Spleen (tissue), 11 donors: ENCODE measurements around the gene LPP. TPM values are rescaled to one million over a fixed set of nuclear protein-coding genes. Genes with fewer than 3 reads are reported as not detected.

Source experiments
- DNase-seq: peaks from one replicate; pipeline ENCODE4 v3.0.0-alpha.2; 2020
- H3K27ac ChIP-seq, 8 donors: fragments of 200-600 bp; sonication (generic) in 7 of 8; 1 replicate in 4 of 8; 2 replicates in 4 of 8; pipeline versions ENCODE4 v1.5.0 to v1.8.0; 2016 to 2021; ENCODE audit warnings: inconsistent platforms in 4 of 8, mild to moderate bottlenecking in 4 of 8, moderate library complexity in 1 of 8
- H3K27me3 ChIP-seq, 7 donors: fragments of 200-600 bp; sonication (generic) in 6 of 7; replicated peaks in 1 of 7; 1 replicate in 4 of 7; 2 replicates in 3 of 7; pipeline versions ENCODE4 v1.5.0 to v1.8.0; 2016 to 2021; ENCODE audit warnings: inconsistent platforms in 3 of 7, mild to moderate bottlenecking in 1 of 7
- H3K36me3 ChIP-seq, 6 donors: fragments of 200-600 bp; sonication (generic) in 5 of 6; 1 replicate in 4 of 6; 2 replicates in 2 of 6; pipeline versions ENCODE4 v1.5.0 to v1.8.0; 2016 to 2021; ENCODE audit warnings: inconsistent platforms in 2 of 6
- H3K4me1 ChIP-seq, 6 donors: fragments of 200-600 bp; sonication (generic) in 5 of 6; 1 replicate in 3 of 6; 2 replicates in 3 of 6; pipeline versions ENCODE4 v1.5.0 to v1.8.0; 2016 to 2021; ENCODE audit warnings: inconsistent platforms in 3 of 6
- H3K4me3 ChIP-seq, 8 donors: fragments of 200-600 bp; sonication (generic) in 7 of 8; 1 replicate in 4 of 8; 2 replicates in 4 of 8; pipeline versions ENCODE4 v1.5.0 to v1.8.0; 2016 to 2021; ENCODE audit warnings: inconsistent platforms in 4 of 8, mild to moderate bottlenecking in 4 of 8, moderate library complexity in 2 of 8
- H3K9me3 ChIP-seq, 8 donors: fragments of 200-600 bp; sonication (generic) in 7 of 8; 1 replicate in 4 of 8; 2 replicates in 4 of 8; pipeline versions ENCODE4 v1.5.0 to v1.8.0; 2016 to 2021; ENCODE audit warnings: inconsistent platforms in 4 of 8
- CTCF ChIP-seq, 11 experiments: fragments of 200-600 bp in 7 of 11; fragments of 450-650 bp in 4 of 11; sonication (generic) in 4 of 11; IDR thresholded peaks in 8 of 11; conservative IDR thresholded peaks in 3 of 11; 1 replicate in 7 of 11; 2 replicates in 4 of 11; pipeline versions ENCODE4 v1.4.0 to v1.8.0; 2016 to 2021; ENCODE audit warnings: antibody characterized with exemption in 11 of 11, inconsistent platforms in 4 of 11, mild to moderate bottlenecking in 1 of 11
- POLR2A ChIP-seq, 3 donors: fragments of 450-650 bp; IDR thresholded peaks; one replicate each; pipeline ENCODE4 v1.5.1; 2017; ENCODE audit warnings: antibody characterized with exemption in 3 of 3, mild to moderate bottlenecking in 1 of 3
- POLR2AphosphoS5 ChIP-seq, 3 donors: sonication (generic); formaldehyde crosslinking; IDR thresholded peaks; one replicate each; pipeline ENCODE4 v1.5.1; 2017; ENCODE audit warnings: antibody characterized with exemption in 3 of 3
- WGBS, 5 donors: extraction: QIAGEN DNeasy Blood & Tissue Kit in 3 of 5; methylation state at CpG; one replicate each; pipeline versions ENCODE4 v1.1.5 to v1.1.7; 2013 to 2018; 5-methylcytosine and 5-hydroxymethylcytosine counted together
- intact Hi-C: fragments of 100-400 bp; cut with DNase I; formaldehyde crosslinking; loops from one replicate; pipeline ENCODE4 v1.15.0; 2023; ENCODE audit warnings: low total_unique reads
- polyA plus RNA-seq, 3 donors: library from polyadenylated mRNA; stranded (reverse); fragments of 200-250 nt; gene quantifications; one replicate each; pipeline ENCODE4 v1.2.1, GENCODE V29; 2013
- total RNA-seq, 7 donors: library from RNA; depleted of rRNA in 3 of 7; stranded (reverse); fragments of >200 nt in 3 of 7; fragmentation: NEBNext Ultra II Directional in 4 of 7; extraction: Animal tissue kit (Norgen Biotek cat#: 25700) in 4 of 7; gene quantifications; one replicate each; pipeline versions ENCODE4 v1.1.0 to v1.2.1, GENCODE V29; 2016 to 2021
- donor health status: healthy with polysubstance abuse.
- donor health status: DM: no; HTN: no; CAD: no; lungs with moderate emphysema.
- donor health status: DM: no; HTN: no; CAD: no.
- donor health status: Bipolar disorder and iron deficiency.
- donor health status: healthy.
- donor health status: DM: no; HTN: no; CAD: no.
- donor health status: DM: yes; HTN: yes; CAD: no.

LPP gene
- total and polyA plus RNA-seq, 10 donors, result 2.4 to 270 (median 156) TPM

- Histone ChIP-seq H3K9me3 (no peaks in the 10 kb centered on the region), H3K4me1 (peaks cover 0 to 35% (median 9%) of the 10 kb centered on the region in 6 donors), H3K36me3 (peaks cover 0 to 40% (median 5%) of the 10 kb centered on the region in 6 donors), H3K27me3 (no peaks in the 10 kb centered on the region), H3K27ac (peak overlapping the region in 5 of 8 donors; percentile 4 to 42 (median 36)), H3K4me3 (no peak overlapping the region)
- 21 to 45% (median 39%) methylated on average over 1 of the region's 1 CpG for WGBS, 5 donors
- DNase-seq, result no peak
- intact Hi-C loops, result no loop called here
- TF ChIP-seq POLR2AphosphoS5 (IDR thresholded peaks at IDR 0.05) (no peak), POLR2A (IDR thresholded peaks at IDR 0.05) (no peak), CTCF (IDR thresholded peaks at IDR 0.05 in 8 of 11, conservative IDR thresholded peaks at IDR 0.05 in 3 of 11) (no peak)
These were observed 335.9 kb downstream of the LPP start for GRCh38 chr3:188489639-188490405.

- no peak for DNase-seq
- no peaks in the 10 kb centered on the region for H3K27me3 ChIP-seq
- no peaks in the 10 kb centered on the region for H3K9me3 ChIP-seq
- intact Hi-C loops, result no loop called here
- TF ChIP-seq POLR2AphosphoS5 (IDR thresholded peaks at IDR 0.05) (no peak), CTCF (IDR thresholded peaks at IDR 0.05 in 8 of 11, conservative IDR thresholded peaks at IDR 0.05 in 3 of 11) (no peak), POLR2A (IDR thresholded peaks at IDR 0.05) (no peak)
- WGBS, 5 donors, result 95 to 98% (median 97%) methylated on average over 11 of the region's 11 CpGs
- peaks cover 0 to 34% (median 0%) of the 10 kb centered on the region in 6 donors for H3K36me3 ChIP-seq
- H3K27ac ChIP-seq, result peak overlapping the region in 4 of 8 donors; percentile 27 to 42 (median 38)
- peaks cover 0 to 35% (median 9%) of the 10 kb centered on the region in 6 donors for H3K4me1 ChIP-seq
- no peak overlapping the region for H3K4me3 ChIP-seq
These were observed 336.5 kb downstream of the LPP start for GRCh38 chr3:188490416-188490815.

- WGBS, 5 donors, result 76 to 92% (median 88%) methylated on average over 1 of the region's 1 CpG
- no peak for TF ChIP-seq CTCF (IDR thresholded peaks at IDR 0.05 in 8 of 11, conservative IDR thresholded peaks at IDR 0.05 in 3 of 11)
- Histone ChIP-seq H3K27me3 (no peaks in the 10 kb centered on the region), H3K4me3 (no peak overlapping the region), H3K9me3 (no peaks in the 10 kb centered on the region), H3K27ac (peak overlapping the region in 5 of 8 donors; percentile 2 to 32 (median 7)), H3K36me3 (peaks cover 0 to 28% (median 0%) of the 10 kb centered on the region in 6 donors), H3K4me1 (peaks cover 0 to 35% (median 9%) of the 10 kb centered on the region in 6 donors)
- no peak for DNase-seq
- intact Hi-C loops, result no loop called here
These were observed 337.3 kb downstream of the LPP start for GRCh38 chr3:188491276-188491687.

GRCh38 chr3:188496390-188496789, 342.4 kb downstream of the LPP start:
- 86 to 95% (median 91%) methylated on average over 3 of the region's 3 CpGs for WGBS, 5 donors
- Histone ChIP-seq H3K4me1 (peaks cover 0 to 12% (median 4%) of the 10 kb centered on the region in 6 donors), H3K27ac (no peak overlapping the region), H3K4me3 (no peak overlapping the region), H3K27me3 (no peaks in the 10 kb centered on the region), H3K36me3 (peaks cover 0 to 3% (median 0%) of the 10 kb centered on the region in 6 donors), H3K9me3 (peaks cover 0 to 6% (median 0%) of the 10 kb centered on the region in 8 donors)
- intact Hi-C loops, result no loop called here
- no peak for TF ChIP-seq POLR2A (IDR thresholded peaks at IDR 0.05)
- TF ChIP-seq POLR2AphosphoS5 (IDR thresholded peaks at IDR 0.05), result no peak
- no peak for TF ChIP-seq CTCF (IDR thresholded peaks at IDR 0.05 in 8 of 11, conservative IDR thresholded peaks at IDR 0.05 in 3 of 11)
- DNase-seq, result no peak
